ENCODE data around the gene S100A10.

The S100A10 gene

DNA sequence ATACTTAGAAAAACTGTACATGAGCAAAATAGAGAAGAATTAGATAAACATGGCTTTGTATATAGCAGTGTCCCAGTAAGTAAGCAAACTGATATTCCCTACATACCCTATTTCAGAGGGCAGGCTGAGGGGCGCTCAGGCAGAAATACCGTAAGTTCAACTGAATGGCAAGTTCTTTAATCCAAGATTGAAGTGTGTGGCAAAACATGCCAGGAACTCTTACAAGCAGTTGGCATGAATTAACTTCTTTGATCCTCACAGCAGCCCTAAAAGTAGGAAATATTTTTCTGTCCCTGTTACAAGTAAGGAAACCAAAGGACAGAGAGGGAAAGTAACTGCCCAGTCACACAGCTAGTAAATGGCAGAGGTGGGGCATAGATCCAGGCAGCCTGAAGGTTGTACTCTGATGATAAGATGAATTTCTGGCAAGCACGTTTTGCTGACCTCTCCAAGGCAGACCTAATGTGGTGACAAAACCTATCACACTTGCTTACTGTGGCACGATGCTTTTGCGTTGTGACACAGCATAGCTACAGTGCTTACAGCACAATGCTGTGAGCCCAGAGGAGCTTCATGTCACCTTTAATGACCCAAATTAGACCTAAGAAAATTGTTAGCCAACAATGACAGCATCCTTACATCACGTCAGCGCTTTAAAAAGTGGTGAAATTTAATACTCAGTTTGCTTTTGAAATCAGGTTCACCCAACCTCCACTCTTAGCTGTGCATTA is 49.4 kb downstream of the S100A10 start:
- Histone ChIP-seq H3K9ac (ENCODE audit: low read length) (no peak overlapping the region), H3K4me3 (ENCODE audit: low read depth, low read length) (no peak overlapping the region), H3K27ac (ENCODE audit: low read depth, low read length) (no peak overlapping the region), H3K14ac (ENCODE audit: low read length) (no peak overlapping the region), H3K36me3 (ENCODE audit: control insufficient read depth in 1 of 2, insufficient read depth in 2 of 2, low read length in 2 of 2) (no peaks in the 10 kb centered on the region), H3K23ac (ENCODE audit: low read length) (no peak overlapping the region), H4K8ac (ENCODE audit: low read depth, low read length) (no peak overlapping the region), H3K4me1 (ENCODE audit: control insufficient read depth in 1 of 2, insufficient read depth in 2 of 2, low read length in 2 of 2) (no peaks in the 10 kb centered on the region), H3K79me1 (ENCODE audit: low read length) (no peaks in the 10 kb centered on the region), H3K18ac (ENCODE audit: low read length) (no peak overlapping the region), H2AK5ac (ENCODE audit: low read length) (no peak overlapping the region), H2BK5ac (ENCODE audit: low read depth, low read length, poor library complexity) (no peak overlapping the region), H3K4ac (ENCODE audit: low read depth, low read length) (no peak overlapping the region), H3K79me2 (ENCODE audit: control insufficient read depth, insufficient read depth, low read length, poor library complexity) (no peaks in the 10 kb centered on the region), H3K27me3 (ENCODE audit: insufficient read depth, low read length) (no peaks in the 10 kb centered on the region), H2BK120ac (ENCODE audit: insufficient read depth, low read length, poor library complexity) (no peak overlapping the region), H4K91ac (ENCODE audit: low read depth, low read length) (no peak overlapping the region), H4K12ac (ENCODE audit: low read depth, low read length) (no peak overlapping the region), H2AFZ (ENCODE audit: insufficient read depth, low read length, poor library complexity) (no peak overlapping the region), H3K4me2 (ENCODE audit: low read length) (no peak overlapping the region), H2BK12ac (ENCODE audit: low read length) (no peak overlapping the region), H3K9me3 (ENCODE audit: insufficient read depth, low read depth, low read length) (no peaks in the 10 kb centered on the region)
- no CpG with 5 or more reads among the region's 7 CpGs for WGBS (ENCODE audit: extremely low coverage, insufficient coverage, insufficient read length)
- peak; percentile 59 to 75 for DNase-seq

GRCh38 chr1:151943591-151943990 is 50.1 kb downstream of the S100A10 start:
- Histone ChIP-seq H3K18ac (ENCODE audit: low read length) (no peak overlapping the region), H3K23ac (ENCODE audit: low read length) (no peak overlapping the region), H3K4me3 (ENCODE audit: low read depth, low read length) (no peak overlapping the region), H3K4me2 (ENCODE audit: low read length) (no peak overlapping the region), H2BK5ac (ENCODE audit: low read depth, low read length, poor library complexity) (no peak overlapping the region), H4K12ac (ENCODE audit: low read depth, low read length) (no peak overlapping the region), H4K91ac (ENCODE audit: low read depth, low read length) (no peak overlapping the region), H3K36me3 (ENCODE audit: control insufficient read depth in 1 of 2, insufficient read depth in 2 of 2, low read length in 2 of 2) (no peaks in the 10 kb centered on the region), H3K9ac (ENCODE audit: low read length) (no peak overlapping the region), H3K14ac (ENCODE audit: low read length) (no peak overlapping the region), H2AK5ac (ENCODE audit: low read length) (no peak overlapping the region), H2AFZ (ENCODE audit: insufficient read depth, low read length, poor library complexity) (no peak overlapping the region), H3K79me2 (ENCODE audit: control insufficient read depth, insufficient read depth, low read length, poor library complexity) (no peaks in the 10 kb centered on the region), H3K79me1 (ENCODE audit: low read length) (no peaks in the 10 kb centered on the region), H3K9me3 (ENCODE audit: insufficient read depth, low read depth, low read length) (no peaks in the 10 kb centered on the region), H3K27ac (ENCODE audit: low read depth, low read length) (no peak overlapping the region), H4K8ac (ENCODE audit: low read depth, low read length) (no peak overlapping the region), H3K4ac (ENCODE audit: low read depth, low read length) (no peak overlapping the region), H2BK120ac (ENCODE audit: insufficient read depth, low read length, poor library complexity) (no peak overlapping the region), H3K27me3 (ENCODE audit: insufficient read depth, low read length) (no peaks in the 10 kb centered on the region), H2BK12ac (ENCODE audit: low read length) (no peak overlapping the region), H3K4me1 (ENCODE audit: control insufficient read depth in 1 of 2, insufficient read depth in 2 of 2, low read length in 2 of 2) (no peaks in the 10 kb centered on the region)
- no peak for DNase-seq
- WGBS (ENCODE audit: extremely low coverage, insufficient coverage, insufficient read length), result no CpG with 5 or more reads among the region's 1 CpG

GRCh38 chr1:151942882-151943281 is 50.8 kb downstream of the S100A10 start:
- H3K4me2 ChIP-seq (ENCODE audit: low read length), result no peak overlapping the region
- no peak overlapping the region for H3K18ac ChIP-seq (ENCODE audit: low read length)
- no peak overlapping the region for H2BK12ac ChIP-seq (ENCODE audit: low read length)
- no peak overlapping the region for H4K8ac ChIP-seq (ENCODE audit: low read depth, low read length)
- H4K12ac ChIP-seq (ENCODE audit: low read depth, low read length), result no peak overlapping the region
- no peaks in the 10 kb centered on the region for H3K4me1 ChIP-seq (ENCODE audit: control insufficient read depth in 1 of 2, insufficient read depth in 2 of 2, low read length in 2 of 2)
- no CpG with 5 or more reads among the region's 1 CpG for WGBS (ENCODE audit: extremely low coverage, insufficient coverage, insufficient read length)
- H3K4me3 ChIP-seq (ENCODE audit: low read depth, low read length), result no peak overlapping the region
- no peaks in the 10 kb centered on the region for H3K9me3 ChIP-seq (ENCODE audit: insufficient read depth, low read depth, low read length)
- H3K9ac ChIP-seq (ENCODE audit: low read length), result no peak overlapping the region
- H3K36me3 ChIP-seq (ENCODE audit: control insufficient read depth in 1 of 2, insufficient read depth in 2 of 2, low read length in 2 of 2), result no peaks in the 10 kb centered on the region
- H2BK120ac ChIP-seq (ENCODE audit: insufficient read depth, low read length, poor library complexity), result no peak overlapping the region
- no peak overlapping the region for H3K4ac ChIP-seq (ENCODE audit: low read depth, low read length)
- no peaks in the 10 kb centered on the region for H3K27me3 ChIP-seq (ENCODE audit: insufficient read depth, low read length)
- no peaks in the 10 kb centered on the region for H3K79me1 ChIP-seq (ENCODE audit: low read length)
- H4K91ac ChIP-seq (ENCODE audit: low read depth, low read length), result no peak overlapping the region
- peak; percentile 41 to 86 for DNase-seq
- H3K23ac ChIP-seq (ENCODE audit: low read length), result no peak overlapping the region
- no peak overlapping the region for H3K27ac ChIP-seq (ENCODE audit: low read depth, low read length)
- no peak overlapping the region for H3K14ac ChIP-seq (ENCODE audit: low read length)
- H2BK5ac ChIP-seq (ENCODE audit: low read depth, low read length, poor library complexity), result no peak overlapping the region
- H2AK5ac ChIP-seq (ENCODE audit: low read length), result no peak overlapping the region
- H3K79me2 ChIP-seq (ENCODE audit: control insufficient read depth, insufficient read depth, low read length, poor library complexity), result no peaks in the 10 kb centered on the region
- H2AFZ ChIP-seq (ENCODE audit: insufficient read depth, low read length, poor library complexity), result no peak overlapping the region

DNA sequence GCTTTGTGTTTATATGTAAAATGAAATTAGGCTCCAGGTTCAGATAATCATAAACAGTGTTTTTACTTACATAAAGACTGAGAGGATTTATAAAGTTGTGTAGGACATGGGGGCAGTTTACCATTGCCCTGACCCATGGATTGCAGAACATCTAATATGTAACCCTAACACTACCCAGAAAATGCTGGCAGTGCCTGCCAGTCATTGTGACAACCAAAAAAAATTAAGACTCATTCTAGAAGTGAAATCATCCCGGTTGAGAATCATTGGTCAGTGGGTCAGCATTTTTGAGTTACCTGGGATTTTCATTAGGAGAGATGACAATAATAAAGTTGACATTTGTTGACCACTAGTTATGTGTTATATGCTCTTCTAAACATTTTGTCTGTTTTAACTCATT is 53.1 kb downstream of the S100A10 start:
- Histone ChIP-seq H3K4ac (ENCODE audit: low read depth, low read length) (no peak overlapping the region), H3K23ac (ENCODE audit: low read length) (no peak overlapping the region), H2AK5ac (ENCODE audit: low read length) (no peak overlapping the region), H3K27ac (ENCODE audit: low read depth, low read length) (no peak overlapping the region), H3K14ac (ENCODE audit: low read length) (no peak overlapping the region), H2BK5ac (ENCODE audit: low read depth, low read length, poor library complexity) (no peak overlapping the region), H3K27me3 (ENCODE audit: insufficient read depth, low read length) (no peaks in the 10 kb centered on the region), H2BK120ac (ENCODE audit: insufficient read depth, low read length, poor library complexity) (no peak overlapping the region), H3K9me3 (ENCODE audit: insufficient read depth, low read depth, low read length) (no peaks in the 10 kb centered on the region), H3K79me2 (ENCODE audit: control insufficient read depth, insufficient read depth, low read length, poor library complexity) (no peaks in the 10 kb centered on the region), H4K91ac (ENCODE audit: low read depth, low read length) (no peak overlapping the region), H2BK12ac (ENCODE audit: low read length) (no peak overlapping the region), H3K36me3 (ENCODE audit: control insufficient read depth in 1 of 2, insufficient read depth in 2 of 2, low read length in 2 of 2) (no peaks in the 10 kb centered on the region), H4K12ac (ENCODE audit: low read depth, low read length) (no peak overlapping the region), H3K9ac (ENCODE audit: low read length) (no peak overlapping the region), H2AFZ (ENCODE audit: insufficient read depth, low read length, poor library complexity) (no peak overlapping the region), H3K18ac (ENCODE audit: low read length) (no peak overlapping the region), H3K79me1 (ENCODE audit: low read length) (no peaks in the 10 kb centered on the region), H3K4me1 (ENCODE audit: control insufficient read depth in 1 of 2, insufficient read depth in 2 of 2, low read length in 2 of 2) (no peaks in the 10 kb centered on the region), H4K8ac (ENCODE audit: low read depth, low read length) (no peak overlapping the region), H3K4me3 (ENCODE audit: low read depth, low read length) (no peak overlapping the region), H3K4me2 (ENCODE audit: low read length) (no peak overlapping the region)
- no peak for DNase-seq
- WGBS (ENCODE audit: extremely low coverage, insufficient coverage, insufficient read length), result no CpG with 5 or more reads among the region's 1 CpG
